Cardiac fibroblast (primary cell): ENCODE data around the gene VAV1.

Experiments used
- DNase-seq, 2 donors: peaks; one replicate each; pipeline versions ENCODE4 v3.0.0 to v3.0.0-alpha.2; 2010; ENCODE audit warnings: low read depth in 2 of 2
- H3K4me3 ChIP-seq, 2 donors: replicated peaks in 1 of 2; 1 replicate in 1 of 2; 2 replicates in 1 of 2; pipeline ENCODE4 v1.5.1; 2011; ENCODE audit warnings: low read depth in 2 of 2, low read length in 2 of 2, mild to moderate bottlenecking in 2 of 2, moderate library complexity in 1 of 2
- TF ChIP-seq, protein P1 (sequence below): IDR thresholded peaks from one replicate; pipeline ENCODE4 v1.5.1; 2011; ENCODE audit warnings: low read depth, mild to moderate bottlenecking, low read length, inconsistent platforms

VAV1 gene

DNA sequence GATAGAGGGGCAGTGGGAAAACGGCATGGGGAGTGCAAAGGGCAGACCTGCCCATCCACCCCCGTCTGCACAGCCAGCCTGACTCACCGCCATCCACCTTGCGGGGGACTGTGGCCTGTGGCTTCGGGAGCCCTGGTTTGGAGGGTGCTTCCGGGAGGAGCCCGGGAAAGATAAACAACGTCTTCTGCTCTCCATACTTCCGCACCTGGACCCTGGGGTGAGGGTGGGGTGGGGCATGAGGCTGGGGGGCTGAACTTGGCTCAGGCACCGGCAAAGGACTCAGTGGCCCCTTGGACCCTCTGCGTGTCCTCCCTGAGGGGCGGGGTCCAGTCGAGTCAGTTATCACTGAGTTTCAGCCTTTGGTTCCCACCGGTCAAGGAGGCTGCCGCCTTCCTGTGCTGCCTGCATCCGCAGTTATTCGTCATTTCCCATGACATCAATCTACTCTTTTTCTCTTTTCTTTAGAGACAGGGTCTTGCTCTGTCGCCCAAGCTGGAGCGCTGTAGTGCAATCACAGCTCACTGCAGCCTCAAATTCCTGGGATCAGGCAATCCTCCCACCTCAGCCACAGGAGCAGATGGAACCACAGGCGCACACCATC, 38.3 kb upstream of the VAV1 start:
- TF ChIP-seq, protein P1, sequence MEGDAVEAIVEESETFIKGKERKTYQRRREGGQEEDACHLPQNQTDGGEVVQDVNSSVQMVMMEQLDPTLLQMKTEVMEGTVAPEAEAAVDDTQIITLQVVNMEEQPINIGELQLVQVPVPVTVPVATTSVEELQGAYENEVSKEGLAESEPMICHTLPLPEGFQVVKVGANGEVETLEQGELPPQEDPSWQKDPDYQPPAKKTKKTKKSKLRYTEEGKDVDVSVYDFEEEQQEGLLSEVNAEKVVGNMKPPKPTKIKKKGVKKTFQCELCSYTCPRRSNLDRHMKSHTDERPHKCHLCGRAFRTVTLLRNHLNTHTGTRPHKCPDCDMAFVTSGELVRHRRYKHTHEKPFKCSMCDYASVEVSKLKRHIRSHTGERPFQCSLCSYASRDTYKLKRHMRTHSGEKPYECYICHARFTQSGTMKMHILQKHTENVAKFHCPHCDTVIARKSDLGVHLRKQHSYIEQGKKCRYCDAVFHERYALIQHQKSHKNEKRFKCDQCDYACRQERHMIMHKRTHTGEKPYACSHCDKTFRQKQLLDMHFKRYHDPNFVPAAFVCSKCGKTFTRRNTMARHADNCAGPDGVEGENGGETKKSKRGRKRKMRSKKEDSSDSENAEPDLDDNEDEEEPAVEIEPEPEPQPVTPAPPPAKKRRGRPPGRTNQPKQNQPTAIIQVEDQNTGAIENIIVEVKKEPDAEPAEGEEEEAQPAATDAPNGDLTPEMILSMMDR = no peak
- DNase-seq = no peak
- no peak overlapping the region for H3K4me3 ChIP-seq

DNA sequence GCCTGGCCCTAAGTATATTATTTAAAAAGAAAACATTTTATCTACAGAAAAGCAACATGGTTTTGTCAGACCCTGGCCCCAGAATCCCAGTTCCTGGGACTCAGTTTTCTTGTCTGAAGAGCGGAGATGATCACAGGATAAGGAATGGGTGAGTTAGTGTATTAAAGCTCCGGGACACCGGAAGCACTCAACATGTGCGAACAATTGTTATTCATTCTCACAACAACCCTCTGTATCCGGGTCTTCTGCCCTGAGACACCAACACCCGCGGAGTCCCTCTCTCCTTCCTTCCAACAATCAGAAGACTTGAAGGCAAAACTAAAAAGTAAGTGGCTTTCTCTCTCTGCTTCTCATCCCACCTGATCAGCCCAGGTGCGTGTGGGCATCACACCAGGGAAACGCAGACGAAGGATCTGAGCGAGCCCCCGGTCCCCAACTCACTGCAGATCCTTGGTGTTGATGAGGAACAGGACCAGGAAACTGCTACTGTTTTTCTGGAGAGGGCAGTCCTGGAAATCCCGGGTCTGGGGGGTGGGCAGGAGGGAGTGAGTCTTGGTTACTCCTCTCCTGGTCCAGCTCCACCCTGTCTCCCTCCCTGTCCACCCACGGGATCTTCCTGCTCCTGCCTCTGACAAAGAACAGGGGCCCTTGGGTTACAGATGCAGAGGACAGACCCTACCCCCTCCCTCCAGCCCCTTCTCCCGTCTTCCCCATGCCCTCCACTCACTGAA, 37.2 kb upstream of the VAV1 start:
- DNase-seq = no peak
- H3K4me3 ChIP-seq = peak overlapping the region; percentile 85 to 91

DNA sequence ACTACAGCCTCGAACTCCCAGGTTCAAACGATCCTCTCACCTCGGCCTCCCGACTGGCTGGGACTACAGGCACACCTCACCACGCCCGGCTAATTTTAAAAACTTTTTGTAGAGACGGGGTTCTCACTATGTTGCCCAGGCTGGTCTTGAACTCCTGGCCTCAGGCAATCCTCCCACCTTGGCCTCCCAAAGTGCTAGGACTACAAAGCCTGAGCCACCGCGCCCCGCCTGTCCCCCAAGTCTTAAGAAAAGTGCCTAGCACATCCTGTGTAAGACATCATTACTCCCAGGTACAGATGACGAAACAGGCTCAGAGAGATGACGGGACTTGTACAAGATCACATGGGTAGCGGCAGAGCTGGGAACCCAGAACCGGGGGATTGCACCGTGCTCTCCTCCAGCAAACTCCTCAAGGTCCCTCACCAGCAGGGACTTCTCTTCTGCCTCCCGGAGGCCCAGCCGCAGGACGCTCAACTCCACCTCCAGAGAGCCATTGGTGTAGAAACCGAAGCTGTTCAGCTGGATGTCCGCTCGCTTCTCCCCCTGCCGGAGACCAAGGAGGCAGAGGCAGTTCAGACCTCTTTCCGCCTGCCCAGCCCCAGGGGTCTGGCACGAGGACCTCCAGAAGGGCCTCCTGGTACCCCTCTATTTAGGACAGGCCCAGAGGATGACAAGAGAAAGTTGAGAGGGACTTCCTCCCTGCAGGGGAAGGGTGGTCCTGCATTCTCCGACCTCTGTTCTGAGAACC, 36.2 kb upstream of the VAV1 start:
- TF ChIP-seq, protein P1 = peak; percentile 76
- H3K4me3 ChIP-seq = peak overlapping the region; percentile 85 to 91
- DNase-seq = peak; percentile 91 to 95

More for the DNA sequence above, 37.2 kb upstream of the VAV1 start:
- TF ChIP-seq, protein P1 = no peak

DNA sequence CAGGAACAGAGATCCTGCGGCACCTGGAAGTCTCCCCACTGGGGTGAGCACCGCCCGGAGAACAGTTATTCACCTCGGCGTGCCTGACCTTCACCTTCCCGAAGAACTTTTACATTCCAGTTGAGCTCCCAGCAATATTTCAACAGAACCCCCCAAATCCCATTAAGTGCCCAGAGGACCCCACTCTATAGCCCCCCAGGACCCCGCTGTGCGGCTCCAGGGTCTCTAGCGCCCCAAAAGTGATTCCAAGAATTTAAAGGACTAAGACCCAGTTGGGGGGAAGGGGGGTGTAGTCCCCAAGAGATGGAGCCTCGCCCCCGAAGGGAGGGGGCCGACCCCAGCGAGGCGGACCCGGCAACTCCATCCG, 35.6 kb upstream of the VAV1 start:
- no peak for DNase-seq
- H3K4me3 ChIP-seq = peak overlapping the region; percentile 85 to 91
- TF ChIP-seq, protein P1 = no peak

DNA sequence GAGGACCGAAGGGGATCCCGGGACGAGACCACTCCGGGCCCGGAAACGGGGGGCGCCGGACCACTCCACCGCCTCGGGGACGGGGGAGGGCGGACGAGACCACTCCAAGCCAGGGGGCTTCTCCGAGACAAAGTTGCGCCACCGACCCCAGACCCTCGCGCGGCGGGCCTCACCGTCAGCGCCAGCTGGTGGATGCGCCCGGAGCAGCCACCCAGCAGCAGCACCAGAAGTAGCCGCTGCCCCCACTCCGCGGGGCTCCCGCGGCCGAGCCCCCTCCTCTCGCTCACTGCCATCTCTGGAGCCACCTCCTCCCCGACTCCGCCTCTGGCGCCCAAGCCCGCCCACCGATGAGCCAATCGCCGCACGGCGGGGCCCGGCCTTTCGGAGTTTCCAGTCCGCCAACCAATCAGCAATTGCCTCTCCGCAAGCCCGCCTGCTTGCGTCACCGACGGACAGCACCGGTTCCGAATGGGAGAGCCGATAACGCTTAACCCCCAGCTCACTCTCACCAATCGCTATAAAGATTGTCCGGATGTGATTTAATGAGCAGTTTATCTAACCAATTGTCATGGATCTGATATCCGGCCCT, 35.1 kb upstream of the VAV1 start, which contains the start of gene GPR108:
TSS of gene GPR108 (minus strand) at position 297 of the 589 bp plus-strand sequence. CDS start at position 293, 4 bp downstream.
- H3K4me3 ChIP-seq = peak within 1 kb of the TSS; percentile 85 to 91
- peak in 1 of 2 donors; percentile 100 for DNase-seq
- TF ChIP-seq, protein P1 = no peak
